Ascending aorta (tissue), 2 donors: ENCODE measurements around the gene GAS5. TPM values are rescaled to one million over a fixed set of nuclear protein-coding genes. Genes with fewer than 3 reads are reported as not detected.

ENCODE experiments used
- DNase-seq, 2 donors: peaks; one replicate each; pipeline ENCODE4 v3.0.0-alpha.2; 2019; ENCODE audit warnings: low spot score in 2 of 2
- H3K27ac ChIP-seq, 2 donors: fragments of 200-600 bp; sonication (generic); one replicate each; pipeline ENCODE4 v1.5.1; 2016 to 2017; ENCODE audit warnings: mild to moderate bottlenecking in 1 of 2
- H3K27me3 ChIP-seq: fragments of 200-600 bp; sonication (generic); one replicate; pipeline ENCODE4 v1.5.1; 2017
- H3K36me3 ChIP-seq, 2 donors: fragments of 200-600 bp; sonication (generic); one replicate each; pipeline ENCODE4 v1.5.1; 2016
- H3K4me1 ChIP-seq, 2 donors: fragments of 200-600 bp; sonication (generic); one replicate each; pipeline ENCODE4 v1.5.1; 2016 to 2017; ENCODE audit warnings: mild to moderate bottlenecking in 1 of 2
- H3K4me3 ChIP-seq, 2 donors: fragments of 200-600 bp; sonication (generic); one replicate each; pipeline ENCODE4 v1.5.1; 2016 to 2017; ENCODE audit warnings: mild to moderate bottlenecking in 1 of 2
- H3K9me3 ChIP-seq, 2 donors: fragments of 200-600 bp; sonication (generic); one replicate each; pipeline ENCODE4 v1.5.1; 2016
- intact Hi-C: fragments of 100-400 bp; cut with DNase I; formaldehyde crosslinking; loops from one replicate; pipeline ENCODE4 v1.15.1; 2023
- total RNA-seq: library from RNA; depleted of rRNA; stranded (reverse); fragments of >200 nt; gene quantifications from one replicate; pipeline ENCODE4 v1.1.0, GENCODE V29; 2016
- TF ChIP-seq, protein P1 (sequence below), 3 experiments: fragments of 200-600 bp in 2 of 3; fragments of 450-650 bp in 1 of 3; sonication (generic) in 2 of 3; IDR thresholded peaks; one replicate each; pipeline ENCODE4 v1.5.1; 2016 to 2019; ENCODE audit warnings: antibody characterized with exemption in 3 of 3, mild to moderate bottlenecking in 1 of 3, moderate library complexity in 1 of 3

GAS5 gene
- total RNA-seq, 1 donor from 2014 or later: 149 TPM

- intact Hi-C loops: loop anchor here (5.0 to 10.0 kb wide), 2 partner anchors 104 to 1077 kb away; no protein-coding TSS in a partner anchor
- H3K27ac ChIP-seq: no peak overlapping the region
- no peaks in the 10 kb centered on the region for H3K36me3 ChIP-seq
- DNase-seq: no peak
- no peaks in the 10 kb centered on the region for H3K27me3 ChIP-seq
- H3K9me3 ChIP-seq: no peaks in the 10 kb centered on the region
- TF ChIP-seq, protein P1, sequence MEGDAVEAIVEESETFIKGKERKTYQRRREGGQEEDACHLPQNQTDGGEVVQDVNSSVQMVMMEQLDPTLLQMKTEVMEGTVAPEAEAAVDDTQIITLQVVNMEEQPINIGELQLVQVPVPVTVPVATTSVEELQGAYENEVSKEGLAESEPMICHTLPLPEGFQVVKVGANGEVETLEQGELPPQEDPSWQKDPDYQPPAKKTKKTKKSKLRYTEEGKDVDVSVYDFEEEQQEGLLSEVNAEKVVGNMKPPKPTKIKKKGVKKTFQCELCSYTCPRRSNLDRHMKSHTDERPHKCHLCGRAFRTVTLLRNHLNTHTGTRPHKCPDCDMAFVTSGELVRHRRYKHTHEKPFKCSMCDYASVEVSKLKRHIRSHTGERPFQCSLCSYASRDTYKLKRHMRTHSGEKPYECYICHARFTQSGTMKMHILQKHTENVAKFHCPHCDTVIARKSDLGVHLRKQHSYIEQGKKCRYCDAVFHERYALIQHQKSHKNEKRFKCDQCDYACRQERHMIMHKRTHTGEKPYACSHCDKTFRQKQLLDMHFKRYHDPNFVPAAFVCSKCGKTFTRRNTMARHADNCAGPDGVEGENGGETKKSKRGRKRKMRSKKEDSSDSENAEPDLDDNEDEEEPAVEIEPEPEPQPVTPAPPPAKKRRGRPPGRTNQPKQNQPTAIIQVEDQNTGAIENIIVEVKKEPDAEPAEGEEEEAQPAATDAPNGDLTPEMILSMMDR (IDR thresholded peaks at IDR 0.05): no peak
- H3K4me1 ChIP-seq: peaks cover 0 to 5% of the 10 kb centered on the region in 2 donors
- no peak overlapping the region for H3K4me3 ChIP-seq
These were observed 46.1 kb downstream of the GAS5 start for GRCh38 chr1:173821680-173822079.

GRCh38 chr1:173818459-173818858, 49.3 kb downstream of the GAS5 start:
- TF ChIP-seq, protein P1 (IDR thresholded peaks at IDR 0.05): no peak
- Histone ChIP-seq H3K27me3 (no peaks in the 10 kb centered on the region), H3K36me3 (no peaks in the 10 kb centered on the region), H3K27ac (no peak overlapping the region), H3K4me3 (no peak overlapping the region), H3K9me3 (no peaks in the 10 kb centered on the region), H3K4me1 (peaks cover 0 to 1% of the 10 kb centered on the region in 2 donors)
- intact Hi-C loops: no loop called here
- no peak for DNase-seq

Other genes with a start within 250 kb of the GAS5 start
- not detected for gene TEX50, start 232.7 kb downstream of the GAS5 start, total RNA-seq
- not detected for gene ANKRD45, start 198.1 kb downstream of the GAS5 start, total RNA-seq
- 15.5 TPM for gene KLHL20, start 153.0 kb downstream of the GAS5 start, total RNA-seq
- 12.1 TPM for gene DARS2, start 43.3 kb downstream of the GAS5 start, total RNA-seq
- 0.53 TPM for gene CENPL, start 43.1 kb downstream of the GAS5 start, total RNA-seq
- 5.0 TPM for gene ZBTB37, start 391 bp upstream of the GAS5 start, total RNA-seq
- 3.7 TPM for gene SERPINC1, start 49.3 kb upstream of the GAS5 start, total RNA-seq
- 5.1 TPM for gene RC3H1, start 154.4 kb upstream of the GAS5 start, total RNA-seq